ENCODE data around the gene RNU5B-1. TPM values are rescaled to one million over a fixed set of nuclear protein-coding genes. Genes with fewer than 3 reads are reported as not detected.

The RNU5B-1 gene
- total and polyA plus RNA-seq, 4 donors = not detected

GRCh38 chr15:65328506-65329287 lies 24.2 kb downstream of the RNU5B-1 start (continued):
- TF ChIP-seq, protein P1, sequence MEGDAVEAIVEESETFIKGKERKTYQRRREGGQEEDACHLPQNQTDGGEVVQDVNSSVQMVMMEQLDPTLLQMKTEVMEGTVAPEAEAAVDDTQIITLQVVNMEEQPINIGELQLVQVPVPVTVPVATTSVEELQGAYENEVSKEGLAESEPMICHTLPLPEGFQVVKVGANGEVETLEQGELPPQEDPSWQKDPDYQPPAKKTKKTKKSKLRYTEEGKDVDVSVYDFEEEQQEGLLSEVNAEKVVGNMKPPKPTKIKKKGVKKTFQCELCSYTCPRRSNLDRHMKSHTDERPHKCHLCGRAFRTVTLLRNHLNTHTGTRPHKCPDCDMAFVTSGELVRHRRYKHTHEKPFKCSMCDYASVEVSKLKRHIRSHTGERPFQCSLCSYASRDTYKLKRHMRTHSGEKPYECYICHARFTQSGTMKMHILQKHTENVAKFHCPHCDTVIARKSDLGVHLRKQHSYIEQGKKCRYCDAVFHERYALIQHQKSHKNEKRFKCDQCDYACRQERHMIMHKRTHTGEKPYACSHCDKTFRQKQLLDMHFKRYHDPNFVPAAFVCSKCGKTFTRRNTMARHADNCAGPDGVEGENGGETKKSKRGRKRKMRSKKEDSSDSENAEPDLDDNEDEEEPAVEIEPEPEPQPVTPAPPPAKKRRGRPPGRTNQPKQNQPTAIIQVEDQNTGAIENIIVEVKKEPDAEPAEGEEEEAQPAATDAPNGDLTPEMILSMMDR (IDR thresholded peaks at IDR 0.05; ENCODE audit: low read depth, low read length, missing input control) = no peak
- TF ChIP-seq, protein P2, sequence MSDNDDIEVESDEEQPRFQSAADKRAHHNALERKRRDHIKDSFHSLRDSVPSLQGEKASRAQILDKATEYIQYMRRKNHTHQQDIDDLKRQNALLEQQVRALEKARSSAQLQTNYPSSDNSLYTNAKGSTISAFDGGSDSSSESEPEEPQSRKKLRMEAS (IDR thresholded peaks at IDR 0.05) = no peak
- TF ChIP-seq HNF4G (IDR thresholded peaks at IDR 0.05) (no peak), JUND (IDR thresholded peaks at IDR 0.05) (no peak), EGR1 (IDR thresholded peaks at IDR 0.05; ENCODE audit: low read depth in 2 of 2) (no peak)

DNA sequence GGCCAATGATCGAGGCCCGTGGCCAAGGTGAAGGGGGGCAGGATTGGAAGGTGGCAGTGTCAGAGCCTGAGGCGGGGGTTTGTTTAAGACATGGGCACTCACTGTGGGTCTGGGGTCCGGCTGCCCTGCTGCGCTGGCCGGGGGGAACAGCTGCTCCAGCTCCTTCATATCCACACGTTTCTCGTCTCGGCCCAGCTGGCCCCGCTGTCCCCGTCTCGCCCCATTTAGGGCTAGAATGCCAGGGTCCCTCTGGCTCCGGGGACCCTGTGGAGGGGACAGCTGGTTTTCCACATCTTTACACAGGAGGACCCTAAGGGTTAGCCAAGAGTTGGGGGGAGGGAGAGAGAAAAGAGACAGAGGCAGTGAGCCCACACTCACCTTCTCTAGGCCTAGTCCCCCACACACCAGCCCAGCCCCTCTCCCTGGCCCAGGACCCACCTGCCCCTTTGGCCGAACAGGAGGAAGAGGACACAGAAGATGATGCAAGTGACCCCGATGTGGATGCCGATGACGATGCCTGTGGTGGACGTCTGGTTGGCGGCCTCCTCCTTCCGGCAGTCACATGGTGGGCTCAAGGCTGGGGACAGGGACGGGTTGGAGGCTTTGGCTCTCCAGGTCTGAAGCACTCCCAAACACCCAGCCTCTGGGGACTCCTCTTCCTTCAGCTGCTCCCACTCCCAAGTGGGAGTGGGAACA lies 25.0 kb downstream of the RNU5B-1 start:
- DNase-seq (ENCODE audit: low spot score) = no peak
- 95% methylated on average over 21 of the region's 21 CpGs for WGBS
- no peaks in the 10 kb centered on the region for H3K27me3 ChIP-seq (ENCODE audit: control insufficient read depth in 4 of 4, insufficient read depth in 4 of 4, low read length in 3 of 4)
- no peak for TF ChIP-seq SP1 (IDR thresholded peaks at IDR 0.05)
- no peak for TF ChIP-seq EGR1 (IDR thresholded peaks at IDR 0.05; ENCODE audit: low read depth in 2 of 2)
- no peak for TF ChIP-seq YY1 (IDR thresholded peaks at IDR 0.05)
- no peak for TF ChIP-seq NR2F2 (IDR thresholded peaks at IDR 0.05)
- TF ChIP-seq FOXA1 (IDR thresholded peaks at IDR 0.05) = no peak
- TF ChIP-seq HNF4G (IDR thresholded peaks at IDR 0.05) = no peak
- no peak for TF ChIP-seq RAD21 (IDR thresholded peaks at IDR 0.05)
- TF ChIP-seq, protein P2 (IDR thresholded peaks at IDR 0.05) = no peak
- TF ChIP-seq TAF1 (conservative IDR thresholded peaks at IDR 0.05) = no peak
- TF ChIP-seq, protein P1 (IDR thresholded peaks at IDR 0.05; ENCODE audit: low read depth, low read length, missing input control) = no peak
- no peak for TF ChIP-seq RXRA (IDR thresholded peaks at IDR 0.05)
- TF ChIP-seq ZBTB33 (IDR thresholded peaks at IDR 0.05) = no peak
- no peak for TF ChIP-seq HNF4A (conservative IDR thresholded peaks at IDR 0.05)
- TF ChIP-seq, protein P3, sequence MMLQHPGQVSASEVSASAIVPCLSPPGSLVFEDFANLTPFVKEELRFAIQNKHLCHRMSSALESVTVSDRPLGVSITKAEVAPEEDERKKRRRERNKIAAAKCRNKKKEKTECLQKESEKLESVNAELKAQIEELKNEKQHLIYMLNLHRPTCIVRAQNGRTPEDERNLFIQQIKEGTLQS (IDR thresholded peaks at IDR 0.05) = no peak
- no peak for TF ChIP-seq FOXA2 (IDR thresholded peaks at IDR 0.05)
- TF ChIP-seq JUND (IDR thresholded peaks at IDR 0.05) = no peak
- no peak for TF ChIP-seq GABPA (IDR thresholded peaks at IDR 0.05 in 1 of 2, conservative IDR thresholded peaks at IDR 0.05 in 1 of 2)
- TF ChIP-seq, protein P4, sequence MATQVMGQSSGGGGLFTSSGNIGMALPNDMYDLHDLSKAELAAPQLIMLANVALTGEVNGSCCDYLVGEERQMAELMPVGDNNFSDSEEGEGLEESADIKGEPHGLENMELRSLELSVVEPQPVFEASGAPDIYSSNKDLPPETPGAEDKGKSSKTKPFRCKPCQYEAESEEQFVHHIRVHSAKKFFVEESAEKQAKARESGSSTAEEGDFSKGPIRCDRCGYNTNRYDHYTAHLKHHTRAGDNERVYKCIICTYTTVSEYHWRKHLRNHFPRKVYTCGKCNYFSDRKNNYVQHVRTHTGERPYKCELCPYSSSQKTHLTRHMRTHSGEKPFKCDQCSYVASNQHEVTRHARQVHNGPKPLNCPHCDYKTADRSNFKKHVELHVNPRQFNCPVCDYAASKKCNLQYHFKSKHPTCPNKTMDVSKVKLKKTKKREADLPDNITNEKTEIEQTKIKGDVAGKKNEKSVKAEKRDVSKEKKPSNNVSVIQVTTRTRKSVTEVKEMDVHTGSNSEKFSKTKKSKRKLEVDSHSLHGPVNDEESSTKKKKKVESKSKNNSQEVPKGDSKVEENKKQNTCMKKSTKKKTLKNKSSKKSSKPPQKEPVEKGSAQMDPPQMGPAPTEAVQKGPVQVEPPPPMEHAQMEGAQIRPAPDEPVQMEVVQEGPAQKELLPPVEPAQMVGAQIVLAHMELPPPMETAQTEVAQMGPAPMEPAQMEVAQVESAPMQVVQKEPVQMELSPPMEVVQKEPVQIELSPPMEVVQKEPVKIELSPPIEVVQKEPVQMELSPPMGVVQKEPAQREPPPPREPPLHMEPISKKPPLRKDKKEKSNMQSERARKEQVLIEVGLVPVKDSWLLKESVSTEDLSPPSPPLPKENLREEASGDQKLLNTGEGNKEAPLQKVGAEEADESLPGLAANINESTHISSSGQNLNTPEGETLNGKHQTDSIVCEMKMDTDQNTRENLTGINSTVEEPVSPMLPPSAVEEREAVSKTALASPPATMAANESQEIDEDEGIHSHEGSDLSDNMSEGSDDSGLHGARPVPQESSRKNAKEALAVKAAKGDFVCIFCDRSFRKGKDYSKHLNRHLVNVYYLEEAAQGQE (IDR thresholded peaks at IDR 0.05) = no peak
- no peaks in the 10 kb centered on the region for H3K4me1 ChIP-seq (ENCODE audit: control insufficient read depth in 4 of 4, insufficient read depth in 4 of 4, low read length in 3 of 4)
- H3K36me3 ChIP-seq (ENCODE audit: control insufficient read depth in 4 of 4, insufficient read depth in 3 of 4, low read depth in 1 of 4, low read length in 3 of 4) = no peaks in the 10 kb centered on the region
- no peaks in the 10 kb centered on the region for H3K9me3 ChIP-seq (ENCODE audit: control insufficient read depth in 4 of 4, low read length in 3 of 4)
- no peak overlapping the region for H3K27ac ChIP-seq (ENCODE audit: low read depth in 1 of 2, low read length in 2 of 2)
- H3K4me3 ChIP-seq (ENCODE audit: low read depth in 1 of 3, low read length in 3 of 3) = no peak overlapping the region
- H3K9ac ChIP-seq (ENCODE audit: low read depth in 1 of 2, low read length in 2 of 2) = no peak overlapping the region

Measured in liver (tissue), 9 donors.